Measurements from ENCODE around the gene GABRA5.

Gene GABRA5

DNA sequence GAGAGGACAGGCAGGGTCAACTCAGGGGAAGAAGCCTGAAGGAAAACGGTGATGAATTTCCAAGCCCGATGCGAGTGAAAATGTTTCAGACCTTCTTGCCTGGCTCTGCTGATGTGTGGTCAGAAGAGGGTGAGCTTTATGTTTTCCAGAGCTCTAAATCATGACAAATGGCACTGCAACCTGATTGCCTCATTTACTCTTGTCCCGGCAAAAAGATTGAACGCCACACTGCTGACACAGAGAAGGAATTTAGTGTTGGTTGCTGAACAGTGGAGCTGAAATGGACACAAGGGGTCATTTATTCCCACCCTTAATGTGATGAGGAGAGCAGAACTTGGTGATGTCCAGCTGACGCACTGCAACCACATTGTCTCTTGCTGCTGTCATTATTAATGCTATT is 68.0 kb downstream of the GABRA5 start:
- no peak for DNase-seq

DNA sequence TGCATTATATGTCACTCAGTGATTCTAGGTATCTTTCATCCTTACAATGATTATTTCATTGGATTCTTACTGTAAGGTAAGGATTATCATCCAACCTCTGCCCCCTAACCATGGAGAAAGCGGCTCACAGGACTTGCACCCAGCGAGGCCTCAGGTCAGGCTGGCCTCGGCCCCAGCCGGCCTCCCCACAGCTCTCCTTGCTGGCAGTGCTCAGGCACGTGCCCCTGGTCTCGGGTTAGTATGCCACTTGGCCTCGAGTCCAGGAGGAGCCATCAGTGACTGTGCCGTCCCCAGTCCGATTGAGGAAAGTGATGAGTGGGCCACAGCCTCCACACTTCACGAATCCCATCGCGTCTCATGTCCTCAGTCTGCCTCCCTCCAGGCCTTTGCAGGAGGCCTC is 68.5 kb downstream of the GABRA5 start:
- no peak for DNase-seq

DNA sequence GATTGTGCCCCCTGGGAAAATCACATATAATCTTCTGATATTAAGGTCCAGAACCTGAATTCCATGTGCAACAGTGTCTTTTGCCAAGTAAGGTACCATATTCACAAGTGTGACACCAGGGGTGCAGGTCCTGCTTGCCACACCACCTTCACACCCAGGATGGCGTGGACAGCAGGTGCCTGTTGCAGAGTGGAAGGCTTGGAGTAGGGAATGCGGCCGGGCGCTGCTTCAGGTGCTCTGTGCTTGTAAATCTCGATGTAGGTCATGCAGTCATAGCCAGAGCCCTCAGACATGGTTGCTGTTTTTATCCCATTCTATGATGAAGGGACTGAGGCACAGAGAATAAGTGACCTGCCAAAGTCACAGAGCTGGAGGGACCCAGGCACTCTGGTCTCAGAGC is 69.6 kb downstream of the GABRA5 start:
- no peak for DNase-seq

DNA sequence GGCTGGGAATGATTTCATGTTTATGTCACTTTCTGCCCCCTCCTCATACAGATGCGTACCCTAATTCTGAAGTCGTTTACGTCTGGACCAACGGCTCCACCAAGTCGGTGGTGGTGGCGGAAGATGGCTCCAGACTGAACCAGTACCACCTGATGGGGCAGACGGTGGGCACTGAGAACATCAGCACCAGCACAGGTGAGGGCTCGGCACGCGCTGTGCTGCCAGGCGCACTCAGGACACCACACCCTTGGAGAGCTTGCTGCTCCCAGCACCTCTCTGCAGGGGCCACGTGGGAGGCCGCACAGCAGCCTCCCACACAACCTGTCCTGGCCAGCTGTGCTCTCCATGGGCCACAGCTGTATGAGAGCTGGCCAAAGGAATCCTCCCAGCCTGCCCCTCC is 70.3 kb downstream of the GABRA5 start:
- no peak for DNase-seq

DNA sequence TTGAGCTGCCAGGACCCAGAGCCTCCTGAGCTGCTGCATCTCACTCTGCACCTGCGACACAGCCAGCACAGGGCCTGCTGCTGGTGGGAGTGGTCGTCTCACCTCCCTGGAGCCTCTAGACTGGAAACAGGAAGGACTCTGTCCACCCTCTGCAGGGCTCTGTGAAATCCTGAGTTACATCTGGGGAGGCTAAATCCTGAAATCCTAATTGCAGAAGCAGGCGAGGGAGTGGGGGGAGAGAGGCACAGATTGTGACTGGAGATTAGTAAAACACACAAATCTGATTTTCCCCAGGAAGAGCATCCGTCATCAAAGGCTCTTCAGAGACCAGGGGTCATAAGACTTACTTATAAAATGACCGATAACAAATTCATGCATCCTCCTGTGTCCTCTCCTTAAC is 72.5 kb downstream of the GABRA5 start:
- no peak for DNase-seq

DNA sequence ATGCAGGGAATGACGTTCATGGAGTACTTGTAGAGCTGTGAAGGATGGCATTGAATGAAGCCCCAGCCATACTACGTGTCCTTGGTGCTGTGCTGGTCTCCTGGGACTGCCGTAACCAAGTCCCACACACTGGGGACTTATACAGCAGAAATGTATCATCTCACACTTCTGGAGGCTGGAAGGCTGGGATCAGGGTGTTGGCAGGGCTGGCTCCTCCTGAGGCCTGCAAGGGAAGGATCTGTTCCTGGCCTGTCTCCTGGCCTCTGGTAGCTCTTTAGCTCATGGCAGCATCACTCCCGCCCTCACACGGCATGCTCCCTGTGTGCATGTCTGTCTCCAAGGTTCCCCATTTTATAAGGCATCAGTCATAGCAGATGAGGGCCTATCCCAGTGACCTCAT is 74.6 kb downstream of the GABRA5 start:
- no peak for DNase-seq

DNA sequence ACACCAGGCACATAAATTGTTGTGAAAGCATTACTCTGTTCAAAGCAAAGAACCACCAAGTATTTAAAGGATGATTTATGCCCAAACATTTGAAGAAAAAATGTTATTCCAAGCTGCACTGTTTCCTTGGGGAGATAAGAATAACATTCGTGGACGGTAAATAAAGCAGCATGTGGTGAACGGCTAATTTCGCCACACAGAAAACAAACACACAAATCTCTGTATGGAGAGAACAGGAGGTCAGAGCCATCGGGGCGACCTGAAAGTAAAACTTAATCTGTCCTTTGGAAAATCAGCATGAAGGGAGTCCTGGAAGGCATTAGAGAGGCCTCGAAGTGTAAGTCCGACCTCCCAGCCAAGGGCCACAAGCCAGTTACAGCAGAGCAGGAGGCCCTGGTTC is 77.0 kb downstream of the GABRA5 start:
- no peak for DNase-seq

DNA sequence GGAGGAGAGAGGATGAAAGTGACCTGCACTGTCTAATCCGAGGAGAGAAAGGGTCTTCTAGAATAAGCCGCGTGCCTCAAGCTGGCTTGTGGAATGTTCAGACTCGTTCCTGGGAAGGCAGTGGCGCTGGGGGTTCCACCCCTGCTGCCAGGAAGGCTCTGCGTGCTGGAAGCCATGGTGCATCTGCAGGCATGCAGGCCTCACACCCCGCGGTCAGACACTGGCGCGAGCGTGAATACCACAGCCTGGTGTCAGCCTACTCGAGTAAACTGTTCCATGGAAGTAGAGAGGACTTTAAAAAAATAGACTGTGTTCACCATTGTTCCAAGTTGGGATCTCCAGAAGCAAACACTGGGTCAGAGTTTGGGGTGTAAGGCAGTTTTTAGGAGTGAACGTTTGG is 78.2 kb downstream of the GABRA5 start:
- no peak for DNase-seq

DNA sequence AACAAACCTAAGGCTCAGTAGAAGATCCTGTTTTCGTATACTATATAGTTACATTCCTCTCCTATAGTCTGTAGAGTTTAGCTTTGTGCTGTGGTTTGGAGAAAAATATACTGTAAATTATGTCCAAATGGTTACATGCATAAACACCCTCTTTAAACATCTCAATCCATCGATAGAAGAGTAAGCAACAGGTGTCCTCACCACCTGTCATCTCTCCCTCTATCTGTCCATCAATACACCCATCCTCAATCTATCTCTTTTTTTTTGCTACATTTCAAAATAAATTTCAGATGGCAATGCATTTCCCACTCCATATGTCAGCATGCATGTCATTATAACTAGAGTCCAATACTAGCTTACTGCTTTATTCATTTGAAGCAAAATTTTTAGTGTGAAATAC is 83.1 kb downstream of the GABRA5 start:
- no peak for DNase-seq

DNA sequence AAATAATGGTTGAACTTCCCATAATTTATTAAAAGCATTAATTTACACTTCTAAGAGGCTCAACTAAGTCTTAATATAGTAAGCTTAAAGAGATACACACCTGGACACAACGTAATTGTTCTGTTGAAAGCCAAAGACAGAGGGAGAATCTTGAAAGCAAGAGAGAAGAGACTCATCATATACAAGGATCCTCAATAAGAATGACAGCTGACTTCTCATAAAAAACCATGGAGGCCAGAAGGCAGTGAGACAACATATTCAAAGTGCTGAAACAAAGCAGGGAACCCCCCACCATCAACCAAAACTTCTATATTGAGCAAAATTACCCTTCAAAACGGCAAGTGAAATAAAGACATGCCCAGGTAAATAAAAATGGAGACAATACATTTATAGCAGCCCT is 87.5 kb downstream of the GABRA5 start:
- DNase-seq: no peak

DNA sequence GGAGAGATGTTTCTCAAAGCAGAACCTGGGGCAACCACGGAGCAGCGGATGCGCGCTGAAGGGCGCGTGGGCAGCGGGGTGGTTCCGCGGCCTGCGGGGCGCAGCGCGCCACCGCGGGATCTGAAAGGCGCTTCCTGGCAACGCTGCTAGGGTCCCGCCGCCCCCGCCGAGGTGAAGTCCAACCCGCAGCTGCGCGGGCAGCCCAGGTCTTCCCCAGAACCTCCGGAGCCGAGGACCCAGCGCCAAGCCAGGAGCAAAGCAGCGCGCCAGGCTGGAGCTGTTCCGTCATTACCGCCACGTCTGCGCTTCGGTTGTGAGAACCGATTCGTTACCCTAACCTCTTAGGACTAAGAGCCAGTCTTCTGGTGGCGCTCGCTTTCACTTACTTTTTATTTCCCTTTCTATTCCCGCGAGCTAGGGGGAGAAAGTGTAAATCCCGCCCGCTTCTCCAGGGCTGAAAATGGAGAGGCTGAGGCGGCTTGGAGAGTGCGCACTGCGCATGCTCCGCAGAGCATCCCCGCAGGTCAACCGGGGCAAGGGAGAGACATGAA is 100.9 kb downstream of the GABRA5 start:
- DNase-seq: no peak

DNA sequence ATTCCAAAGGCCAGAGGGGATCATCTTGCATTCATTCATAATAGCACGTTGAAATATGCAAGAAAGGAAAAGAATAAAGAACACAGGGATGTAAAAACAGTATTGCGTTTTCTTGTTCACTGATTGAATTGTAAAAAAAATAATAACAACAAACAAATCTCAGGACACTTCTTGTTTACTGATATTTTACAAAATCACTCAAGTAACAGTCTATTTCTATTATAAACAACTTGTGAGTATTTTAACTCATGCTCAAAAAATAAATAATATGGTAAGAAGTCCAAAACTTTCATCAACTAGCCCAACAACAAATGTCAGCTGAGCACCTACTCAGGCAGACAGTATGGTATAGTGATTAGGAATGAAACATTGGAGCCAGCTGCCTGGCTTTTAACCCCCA is 101.9 kb downstream of the GABRA5 start:
- DNase-seq: no peak

DNA sequence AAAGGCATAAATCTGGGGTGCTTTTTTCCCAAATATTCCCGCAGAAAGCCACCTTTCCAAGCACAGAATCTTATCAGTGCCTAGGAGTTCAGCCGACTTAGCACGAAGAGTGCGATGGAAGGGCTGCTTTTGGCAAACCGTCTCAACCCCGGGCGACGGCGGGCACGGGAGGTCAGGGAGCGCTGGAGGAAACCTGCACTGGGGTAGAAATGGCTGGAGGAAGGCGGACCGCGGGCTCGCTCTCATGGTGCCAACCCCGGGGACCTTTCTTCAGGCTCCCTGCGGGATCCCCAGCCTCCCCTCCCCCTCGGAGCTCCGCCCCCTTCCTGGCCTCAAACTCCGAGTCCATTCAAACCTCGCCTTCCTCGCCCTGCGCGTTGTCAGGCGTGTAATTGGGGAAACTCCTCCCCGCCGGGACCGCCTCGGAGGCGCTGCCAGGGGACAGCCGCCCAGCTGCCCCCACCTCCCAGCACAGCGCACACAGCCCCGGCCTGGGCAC is 103.9 kb downstream of the GABRA5 start, which contains the start of gene GABRG3:
TSS of gene GABRG3 (plus strand) at position 470 of the 499 bp plus-strand sequence.
- no peak for DNase-seq

DNA sequence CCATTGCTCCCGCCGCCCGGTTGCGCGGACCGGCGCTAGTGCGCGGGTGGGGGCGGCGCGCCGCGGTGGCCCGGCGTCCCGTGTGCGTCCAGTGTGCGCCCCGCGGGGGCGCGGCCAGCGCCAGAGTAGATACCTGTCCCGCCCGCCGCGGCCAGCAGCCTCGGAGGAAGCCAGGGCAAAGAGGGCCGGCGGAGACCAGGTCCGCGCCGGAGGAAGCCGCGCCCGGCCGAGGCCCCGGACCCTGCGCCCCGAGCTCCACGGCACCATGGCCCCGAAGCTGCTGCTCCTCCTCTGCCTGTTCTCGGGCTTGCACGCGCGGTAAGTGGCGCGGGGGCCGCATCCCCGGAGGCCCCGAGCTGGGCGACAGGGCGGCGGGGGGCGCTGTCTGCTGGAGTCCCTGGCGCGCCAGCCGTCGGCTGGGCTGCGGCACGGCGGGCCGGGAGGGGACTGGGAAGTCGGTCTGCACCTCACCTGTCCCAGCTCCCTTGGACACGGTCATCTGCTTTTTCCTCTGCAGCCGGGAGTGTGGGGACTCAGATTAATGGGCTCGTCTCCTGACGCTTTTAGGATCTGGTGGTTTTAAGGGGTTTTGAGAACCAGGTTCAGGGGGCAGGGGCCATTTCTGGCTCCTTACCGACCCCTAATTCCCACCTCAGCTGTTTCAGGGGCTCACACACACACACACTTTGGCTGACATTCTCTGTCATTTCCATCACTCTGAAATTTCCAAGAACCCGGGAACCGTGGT is 104.6 kb downstream of the GABRA5 start:
- no peak for DNase-seq

DNA sequence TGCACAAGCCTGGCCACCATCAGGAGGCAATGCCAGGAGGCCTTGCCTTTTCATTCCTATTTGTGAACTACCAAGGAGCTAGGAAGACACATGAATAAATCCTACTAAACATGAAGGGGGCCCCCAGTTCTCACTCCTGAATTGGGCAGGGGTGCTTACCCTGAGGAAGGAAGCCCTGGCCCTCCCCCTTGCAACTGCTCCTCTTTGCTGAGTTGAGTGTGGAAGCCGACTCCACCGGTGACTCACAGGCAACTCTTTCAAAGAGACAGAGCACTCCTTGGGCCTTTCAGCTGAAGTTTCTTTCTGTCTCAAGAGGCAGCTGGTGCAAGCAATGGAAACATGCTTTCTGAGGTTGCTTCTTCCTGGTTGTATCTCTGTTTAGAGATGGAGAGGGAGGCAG is 105.8 kb downstream of the GABRA5 start:
- DNase-seq: no peak

DNA sequence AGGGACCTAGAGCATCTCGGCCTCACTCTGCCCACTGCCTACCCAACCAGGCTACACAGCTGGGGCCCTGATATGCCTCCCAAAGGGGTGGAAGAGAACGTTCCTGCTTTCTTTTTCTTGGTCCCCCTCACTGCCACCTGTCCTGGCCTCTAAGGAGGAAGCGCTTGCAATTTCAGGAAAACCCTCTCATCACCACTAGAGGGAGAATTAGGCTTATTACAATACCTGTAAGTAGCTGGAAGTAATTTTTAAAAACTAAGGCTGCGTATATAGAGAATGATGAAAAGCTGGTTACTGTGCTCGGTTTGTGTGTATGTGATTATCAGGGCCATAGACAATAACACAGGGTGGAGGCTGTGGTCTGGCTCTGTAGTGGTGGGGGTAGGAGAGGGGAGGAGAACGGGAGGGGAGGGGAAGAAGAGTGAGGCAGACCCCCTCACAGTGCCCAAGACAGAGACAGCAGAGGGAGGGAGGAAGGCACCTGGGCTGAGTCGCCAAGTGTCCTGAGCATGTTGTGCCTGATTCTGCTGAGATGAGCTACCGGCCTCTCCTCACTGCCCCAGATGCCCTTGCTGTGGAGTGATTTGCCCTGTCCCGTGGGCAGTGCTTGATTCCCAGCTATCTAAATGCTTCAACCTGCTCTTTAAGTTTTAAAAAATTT is 107.4 kb downstream of the GABRA5 start:
- no peak for DNase-seq

DNA sequence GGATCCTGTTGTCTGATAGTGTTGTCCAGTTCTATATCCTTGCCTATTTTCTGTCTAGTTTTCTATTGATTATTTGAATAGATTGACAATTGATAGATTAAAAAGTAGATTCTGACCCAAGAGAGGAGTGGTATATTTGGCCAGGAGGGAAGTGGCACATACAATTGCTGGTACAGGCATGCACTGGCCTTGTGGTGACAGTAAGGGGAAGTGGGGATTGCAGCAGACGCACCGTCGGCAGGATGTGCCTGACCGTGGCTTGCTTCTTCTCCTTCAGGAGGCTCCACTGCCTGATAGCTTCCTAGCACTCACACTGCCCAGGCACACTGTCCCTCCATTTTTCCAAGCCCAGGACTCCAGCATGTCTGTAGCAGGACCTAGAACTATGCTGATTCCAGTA is 114.6 kb downstream of the GABRA5 start:
- no peak for DNase-seq

DNA sequence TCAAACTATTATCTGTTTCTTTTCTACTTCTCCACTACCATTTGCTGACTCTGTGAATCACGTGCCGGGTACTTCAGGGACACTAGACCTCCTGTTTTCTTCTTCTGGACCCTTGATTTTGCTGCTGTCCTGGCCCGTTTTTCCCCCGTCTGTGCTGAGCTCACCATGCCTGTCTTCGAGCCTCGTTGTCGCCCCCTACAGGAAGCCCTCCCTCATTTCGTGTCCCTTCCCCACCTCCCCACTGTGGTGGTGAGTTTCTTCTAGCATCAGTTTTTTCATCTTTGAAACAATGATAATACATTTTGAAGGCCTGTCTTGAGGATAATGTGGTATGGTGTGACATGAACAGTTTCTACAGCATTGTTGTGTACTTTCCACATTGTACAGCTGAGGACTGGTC is 117.0 kb downstream of the GABRA5 start:
- DNase-seq: no peak

DNA sequence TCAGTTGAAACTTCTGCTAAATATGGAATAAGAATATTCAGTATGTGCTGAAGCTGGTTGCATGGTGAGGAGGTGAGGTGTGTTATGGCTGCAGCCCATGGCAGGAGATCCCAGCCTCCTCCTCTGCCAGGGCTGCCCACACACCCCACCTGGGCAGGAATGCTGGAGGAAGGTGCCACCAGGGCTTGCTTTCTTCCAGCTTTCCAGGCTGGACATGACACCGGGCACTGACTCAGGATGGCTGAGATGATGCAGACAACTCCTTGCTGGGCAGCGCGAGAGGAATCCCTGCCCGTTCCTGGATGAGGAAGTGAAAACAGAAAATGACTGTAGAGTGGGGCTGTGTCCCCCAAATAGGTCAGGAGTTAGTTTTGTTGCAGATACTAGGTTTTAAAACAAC is 118.2 kb downstream of the GABRA5 start:
- no peak for DNase-seq

DNA sequence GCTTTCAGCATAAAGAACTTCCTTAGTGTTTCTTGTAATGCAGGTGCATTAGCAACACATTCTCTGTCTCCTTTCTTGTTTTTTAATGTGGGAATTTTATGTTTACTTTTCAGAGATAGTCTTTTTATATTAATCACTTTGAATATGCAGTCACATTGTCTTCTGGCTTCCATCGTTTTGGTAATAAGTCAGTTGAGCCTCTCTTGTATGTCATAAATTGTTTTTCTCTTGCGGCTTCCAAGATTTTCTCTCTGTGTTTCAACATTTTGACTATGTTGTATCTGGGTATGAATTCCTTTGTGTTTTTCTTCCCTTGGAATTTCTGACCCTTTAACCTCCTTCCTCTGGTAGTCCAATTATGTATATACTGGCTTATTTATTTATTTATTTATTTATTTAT is 129.4 kb downstream of the GABRA5 start:
- no peak for DNase-seq
